SU-DHL-6 (cell line): ENCODE data around the gene SFMBT2.
"Not testable (repeated sequence)": the region's sequence is repeated elsewhere in the genome, so short reads cannot be mapped to it uniquely, and the experiment has no call there.

Experiments used
- H2AFZ ChIP-seq: fragments of 200-600 bp; sonication (generic); 2 replicates; pipeline ENCODE4 v1.6.1; 2014; ENCODE audit warnings: low read depth, mild to moderate bottlenecking, moderate library complexity, mixed read lengths, antibody characterized with exemption, low read length; ENCODE audit not compliant: severe bottlenecking
- H3F3A ChIP-seq: fragments of 200-600 bp; shearing (Covaris generic); 2 replicates; pipeline ENCODE4 v1.6.0; 2016; ENCODE audit warnings: antibody characterized with exemption, mild to moderate bottlenecking; ENCODE audit not compliant: insufficient read depth
- H3K27ac ChIP-seq: fragments of 200-600 bp; sonication (generic); 2 replicates; pipeline ENCODE4 v1.5.1; 2016; ENCODE audit warnings: low read depth, mild to moderate bottlenecking, low read length, moderate library complexity, mixed read lengths
- H3K27me3 ChIP-seq: fragments of 200-600 bp; sonication (generic), shearing (Covaris generic); 2 replicates; pipeline ENCODE4 v1.6.0; 2014; ENCODE audit warnings: mild to moderate bottlenecking, low read length
- H3K36me3 ChIP-seq: fragments of 200-600 bp; sonication (generic); 2 replicates; pipeline ENCODE4 v1.6.1; 2014; ENCODE audit warnings: mild to moderate bottlenecking, low read length, mixed read lengths
- H3K4me2 ChIP-seq: fragments of 300-600, 200-600 bp; shearing (Covaris generic), sonication (generic); 2 replicates; pipeline ENCODE4 v1.6.0; 2014; ENCODE audit warnings: low read length, low read depth, mild to moderate bottlenecking; ENCODE audit not compliant: poor library complexity, severe bottlenecking
- H3K4me3 ChIP-seq: fragments of 200-600 bp; sonication (generic); 2 replicates; pipeline ENCODE4 v1.5.1; 2014; ENCODE audit warnings: antibody characterized with exemption, low read length, mild to moderate bottlenecking, mixed read lengths; ENCODE audit not compliant: insufficient read depth, poor library complexity, severe bottlenecking
- H3K79me2 ChIP-seq: fragments of 200-600 bp; sonication (generic); 2 replicates; pipeline ENCODE4 v1.6.1; 2014; ENCODE audit warnings: mild to moderate bottlenecking, low read length, moderate library complexity; ENCODE audit not compliant: insufficient read depth
- H3K9ac ChIP-seq: fragments of 200-600 bp; sonication (generic); 2 replicates; pipeline ENCODE4 v1.7.0; 2014; ENCODE audit warnings: mild to moderate bottlenecking, low read length
- H3K9me2 ChIP-seq: fragments of 200-600 bp; sonication (generic); replicated peaks from 2 replicates; pipeline ENCODE4 v1.6.1; 2014; ENCODE audit warnings: low read length; ENCODE audit not compliant: insufficient read depth
- H3K9me3 ChIP-seq: fragments of 200-600 bp; sonication (generic); 2 replicates; pipeline ENCODE4 v1.6.1; 2014; ENCODE audit warnings: low read length, mixed read lengths; ENCODE audit not compliant: insufficient read depth
- H4K20me1 ChIP-seq: fragments of 200-600 bp; sonication (generic); 2 replicates; pipeline ENCODE4 v1.6.1; 2014; ENCODE audit warnings: low read depth, mild to moderate bottlenecking, antibody characterized with exemption, low read length, moderate library complexity, mixed read lengths
- CTCF ChIP-seq: fragments of 200-600 bp; sonication (generic); IDR thresholded peaks from one replicate; pipeline ENCODE4 v1.5.1; 2017; ENCODE audit warnings: antibody characterized with exemption, mild to moderate bottlenecking, low read length, moderate library complexity; ENCODE audit not compliant: insufficient read depth, poor library complexity, severe bottlenecking
- EZH2phosphoT487 ChIP-seq: fragments of 200-600 bp; sonication (generic), shearing (Covaris generic); conservative IDR thresholded peaks from 2 replicates; pipeline ENCODE4 v1.6.1; 2018; ENCODE audit warnings: mild to moderate bottlenecking, antibody characterized with exemption, low read length, moderate library complexity, mixed read lengths

Gene SFMBT2

GRCh38 chr10:7186387-7187018, 224.3 kb downstream of the SFMBT2 start:
- H3K9ac ChIP-seq, result no peak overlapping the region
- H3K36me3 ChIP-seq, result peaks cover 2% of the 10 kb centered on the region; the same call in 1 of the 2 replicates
- H3K79me2 ChIP-seq, result no peaks in the 10 kb centered on the region
- no peaks in the 10 kb centered on the region for H3K27me3 ChIP-seq
- no peak overlapping the region for H3K4me2 ChIP-seq
- no peaks in the 10 kb centered on the region for H4K20me1 ChIP-seq
- H3F3A ChIP-seq, result no peaks in the 10 kb centered on the region
- no peak overlapping the region for H3K27ac ChIP-seq
- no peaks in the 10 kb centered on the region for H3K9me2 ChIP-seq
- TF ChIP-seq CTCF (no peak), EZH2phosphoT487 (no peak)
- H3K9me3 ChIP-seq, result no peaks in the 10 kb centered on the region
- H2AFZ ChIP-seq, result no peak overlapping the region
- no peak overlapping the region for H3K4me3 ChIP-seq

GRCh38 chr10:7185367-7185690, 225.5 kb downstream of the SFMBT2 start:
- Histone ChIP-seq H4K20me1 (no peaks in the 10 kb centered on the region), H3K9ac (no peak overlapping the region), H3F3A (no peaks in the 10 kb centered on the region), H3K36me3 (peaks cover 2% of the 10 kb centered on the region; the same call in 1 of the 2 replicates), H3K4me2 (no peak overlapping the region), H3K27me3 (no peaks in the 10 kb centered on the region), H3K9me2 (no peaks in the 10 kb centered on the region), H3K27ac (no peak overlapping the region), H3K9me3 (no peaks in the 10 kb centered on the region), H3K4me3 (no peak overlapping the region), H3K79me2 (no peaks in the 10 kb centered on the region), H2AFZ (no peak overlapping the region)
- TF ChIP-seq EZH2phosphoT487, result no peak
- TF ChIP-seq CTCF, result no peak

DNA sequence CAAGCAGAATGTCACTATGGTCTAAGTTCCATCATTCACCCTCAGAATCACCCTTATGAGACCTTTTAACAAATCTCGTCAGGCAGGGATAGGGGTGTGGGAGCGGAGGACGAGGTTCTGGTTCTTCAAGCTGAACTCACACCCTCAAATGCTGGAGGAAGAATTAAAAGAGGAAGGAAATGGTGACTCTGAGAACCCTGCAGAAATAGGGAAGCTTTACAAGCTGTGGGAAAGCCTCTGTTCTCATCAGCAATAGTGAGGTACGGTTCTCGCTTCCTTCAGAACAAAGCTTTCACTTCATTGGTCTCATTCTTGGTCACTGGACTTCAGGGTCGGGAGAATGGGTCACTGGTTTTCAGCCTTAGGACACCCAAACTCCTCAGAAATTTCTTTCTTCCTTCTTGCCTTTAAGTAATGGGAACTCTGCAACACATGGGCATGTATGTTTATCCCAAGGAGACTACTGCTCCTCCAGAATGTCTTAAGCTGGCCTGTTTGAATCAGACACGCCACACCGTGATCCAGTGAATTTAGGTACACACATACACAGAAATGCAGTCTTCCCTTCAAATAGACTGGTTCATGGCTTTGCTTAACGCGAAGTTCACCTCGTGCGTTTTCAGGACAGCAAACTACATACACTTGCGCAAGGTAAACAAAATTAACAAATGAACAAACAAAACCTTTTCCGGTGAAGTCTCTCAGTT, 226.0 kb downstream of the SFMBT2 start:
- Histone ChIP-seq H3K9me2 (no peaks in the 10 kb centered on the region), H3K79me2 (no peaks in the 10 kb centered on the region), H3K27ac (no peak overlapping the region), H3K4me2 (no peak overlapping the region), H2AFZ (no peak overlapping the region), H3K4me3 (no peak overlapping the region), H3K27me3 (no peaks in the 10 kb centered on the region), H3K9me3 (no peaks in the 10 kb centered on the region), H3K36me3 (peaks cover 2% of the 10 kb centered on the region; the same call in 1 of the 2 replicates), H3K9ac (no peak overlapping the region), H4K20me1 (no peaks in the 10 kb centered on the region), H3F3A (no peaks in the 10 kb centered on the region)
- TF ChIP-seq EZH2phosphoT487, result no peak
- no peak for TF ChIP-seq CTCF

DNA sequence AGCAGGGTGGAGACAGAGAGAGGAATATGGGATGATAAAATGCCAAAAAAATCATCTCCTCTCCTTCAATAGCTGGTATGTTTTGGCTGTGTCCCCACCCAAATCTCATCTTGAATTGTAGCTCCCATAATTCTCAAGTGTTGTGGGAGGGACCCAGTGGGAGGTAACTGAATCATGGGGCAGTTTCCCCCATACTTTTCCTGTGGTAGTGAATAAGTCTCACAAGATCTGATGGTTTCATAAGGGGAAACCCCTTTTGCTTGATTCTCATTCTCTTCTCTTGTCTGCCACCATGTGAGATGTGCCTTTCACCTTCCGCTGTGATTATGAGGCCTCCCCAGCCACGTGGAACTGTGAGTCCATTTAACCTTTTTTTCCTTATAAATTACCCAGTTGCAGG, 226.7 kb downstream of the SFMBT2 start:
- H3K36me3 ChIP-seq, H3F3A ChIP-seq, H3K4me3 ChIP-seq, H3K9me2 ChIP-seq, H3K4me2 ChIP-seq, H3K79me2 ChIP-seq, H4K20me1 ChIP-seq, H3K9me3 ChIP-seq, H3K27ac ChIP-seq, H2AFZ ChIP-seq, H3K27me3 ChIP-seq, H3K9ac ChIP-seq: not testable (repeated sequence)

- H3K79me2 ChIP-seq, H3K9ac ChIP-seq, H3K4me3 ChIP-seq, H3K27ac ChIP-seq, H3F3A ChIP-seq, H3K36me3 ChIP-seq, H2AFZ ChIP-seq, H3K9me2 ChIP-seq, H3K4me2 ChIP-seq, H3K27me3 ChIP-seq, H3K9me3 ChIP-seq, H4K20me1 ChIP-seq: not testable (repeated sequence)
These were observed 228.5 kb downstream of the SFMBT2 start for GRCh38 chr10:7182327-7182726.
